Esophagus squamous epithelium (tissue), 5 donors: Measurements from ENCODE around the gene KLHL42. TPM values are rescaled to one million over a fixed set of nuclear protein-coding genes. Genes with fewer than 3 reads are reported as not detected.

Experiments
- DNase-seq: peaks from one replicate; lab custom pipeline; 2025; lab: John Stamatoyannopoulos, UW
- H3K27ac ChIP-seq, 4 donors: fragments of 200-600 bp; sonication (generic); one replicate each; pipeline ENCODE4 v1.5.1; 2016 to 2019; ENCODE audit warnings: mild to moderate bottlenecking in 1 of 4
- H3K27me3 ChIP-seq, 4 donors: fragments of 200-600 bp; sonication (generic); 1 replicate in 3 of 4; 2 replicates in 1 of 4; pipeline versions ENCODE4 v1.5.1 to v1.6.0; 2017 to 2021; ENCODE audit warnings: antibody characterized with exemption in 1 of 4
- H3K36me3 ChIP-seq, 3 donors: fragments of 200-600 bp; sonication (generic); one replicate each; pipeline ENCODE4 v1.5.1; 2016 to 2019
- H3K4me1 ChIP-seq, 3 donors: fragments of 200-600 bp; sonication (generic); one replicate each; pipeline ENCODE4 v1.5.1; 2017 to 2019
- H3K4me3 ChIP-seq, 4 donors: fragments of 200-600 bp; sonication (generic); 1 replicate in 3 of 4; 2 replicates in 1 of 4; pipeline ENCODE4 v1.5.1; 2016 to 2019; ENCODE audit warnings: mild to moderate bottlenecking in 2 of 4, moderate library complexity in 1 of 4
- H3K9me3 ChIP-seq, 3 donors: fragments of 200-600 bp; sonication (generic); one replicate each; pipeline ENCODE4 v1.5.1; 2016 to 2019
- POLR2A ChIP-seq, 4 donors: fragments of 450-650 bp; IDR thresholded peaks; one replicate each; pipeline ENCODE4 v1.6.1; 2017; ENCODE audit warnings: antibody characterized with exemption in 4 of 4, mild to moderate bottlenecking in 4 of 4, moderate library complexity in 3 of 4
- WGBS, 2 donors: methylation state at CpG; one replicate each; pipeline ENCODE4 v1.1.5; 2018; 5-methylcytosine and 5-hydroxymethylcytosine counted together
- intact Hi-C: fragments of 100-400 bp; cut with DNase I; formaldehyde crosslinking; loops from one replicate; pipeline ENCODE4 v1.15.0; 2022
- total RNA-seq, 4 donors: library from RNA; depleted of rRNA; stranded (reverse); fragments of >200 nt; gene quantifications; one replicate each; pipeline ENCODE4 v1.1.0, GENCODE V29; 2016
- TF ChIP-seq, protein P1 (sequence below), 6 experiments: fragments of 450-650 bp in 4 of 6; fragments of 200-600 bp in 2 of 6; sonication (generic) in 2 of 6; IDR thresholded peaks; one replicate each; pipeline ENCODE4 v1.5.1; 2016 to 2019; ENCODE audit warnings: antibody characterized with exemption in 6 of 6, mild to moderate bottlenecking in 4 of 6, moderate library complexity in 4 of 6
- donor health status: DM: yes; HTN: yes; CAD: no.

The KLHL42 gene
- total RNA-seq, 4 donors from 2014 or later, result 9.2 to 33.2 (median 11.3) TPM

DNA sequence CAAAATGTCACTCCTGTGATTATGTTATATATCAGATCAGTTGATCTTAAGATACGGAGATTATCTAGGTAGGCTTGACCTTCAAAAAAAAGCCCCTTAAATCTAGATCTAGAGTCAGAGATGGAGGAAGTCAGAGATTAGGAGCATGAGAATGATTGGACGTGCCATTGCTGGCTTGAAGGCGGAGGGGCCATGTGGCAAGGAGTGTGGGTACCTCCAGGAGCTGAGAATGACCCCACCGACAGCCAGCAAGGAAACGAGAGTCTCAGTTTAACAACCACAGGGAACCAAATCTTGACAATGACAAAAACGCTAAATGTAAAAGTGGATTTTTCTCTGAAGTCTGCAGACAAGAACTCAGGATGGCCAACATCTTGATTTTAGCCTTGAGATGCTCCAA, 32.5 kb downstream of the KLHL42 start:
- no peak for DNase-seq
- no peak overlapping the region for H3K27ac ChIP-seq
- no peak for TF ChIP-seq POLR2A (IDR thresholded peaks at IDR 0.05)
- TF ChIP-seq, protein P1, sequence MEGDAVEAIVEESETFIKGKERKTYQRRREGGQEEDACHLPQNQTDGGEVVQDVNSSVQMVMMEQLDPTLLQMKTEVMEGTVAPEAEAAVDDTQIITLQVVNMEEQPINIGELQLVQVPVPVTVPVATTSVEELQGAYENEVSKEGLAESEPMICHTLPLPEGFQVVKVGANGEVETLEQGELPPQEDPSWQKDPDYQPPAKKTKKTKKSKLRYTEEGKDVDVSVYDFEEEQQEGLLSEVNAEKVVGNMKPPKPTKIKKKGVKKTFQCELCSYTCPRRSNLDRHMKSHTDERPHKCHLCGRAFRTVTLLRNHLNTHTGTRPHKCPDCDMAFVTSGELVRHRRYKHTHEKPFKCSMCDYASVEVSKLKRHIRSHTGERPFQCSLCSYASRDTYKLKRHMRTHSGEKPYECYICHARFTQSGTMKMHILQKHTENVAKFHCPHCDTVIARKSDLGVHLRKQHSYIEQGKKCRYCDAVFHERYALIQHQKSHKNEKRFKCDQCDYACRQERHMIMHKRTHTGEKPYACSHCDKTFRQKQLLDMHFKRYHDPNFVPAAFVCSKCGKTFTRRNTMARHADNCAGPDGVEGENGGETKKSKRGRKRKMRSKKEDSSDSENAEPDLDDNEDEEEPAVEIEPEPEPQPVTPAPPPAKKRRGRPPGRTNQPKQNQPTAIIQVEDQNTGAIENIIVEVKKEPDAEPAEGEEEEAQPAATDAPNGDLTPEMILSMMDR (IDR thresholded peaks at IDR 0.05), result no peak
- 67 to 76% methylated on average over 6 of the region's 6 CpGs for WGBS, 2 donors
- intact Hi-C loops, result no loop called here
- H3K36me3 ChIP-seq, result no peaks in the 10 kb centered on the region
- H3K9me3 ChIP-seq, result no peaks in the 10 kb centered on the region
- peaks cover 0 to 6% (median 0%) of the 10 kb centered on the region in 4 donors for H3K27me3 ChIP-seq
- H3K4me3 ChIP-seq, result no peak overlapping the region
- H3K4me1 ChIP-seq, result no peaks in the 10 kb centered on the region

DNA sequence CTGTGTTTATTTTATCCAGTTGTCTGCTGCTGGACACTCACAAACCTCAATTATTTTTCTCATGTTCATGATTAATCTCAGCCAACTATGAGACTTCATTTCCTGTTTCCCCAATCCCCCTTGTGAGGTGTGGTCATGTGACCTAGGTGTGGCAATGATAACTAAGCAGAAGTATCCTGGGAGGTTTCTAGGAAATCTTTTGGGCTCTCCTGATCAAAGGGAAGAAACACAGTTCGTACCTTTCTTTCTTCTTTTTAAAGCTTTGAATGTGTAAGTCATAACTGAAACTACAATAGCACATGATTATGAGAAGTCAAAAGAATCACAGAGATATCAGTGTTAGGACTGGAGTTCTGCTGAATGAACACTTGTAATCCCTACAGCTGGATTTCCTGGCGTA, 34.4 kb downstream of the KLHL42 start:
- TF ChIP-seq, protein P1 (IDR thresholded peaks at IDR 0.05), result no peak
- no peak for TF ChIP-seq POLR2A (IDR thresholded peaks at IDR 0.05)
- intact Hi-C loops, result no loop called here
- Histone ChIP-seq H3K27me3 (peaks cover 0 to 6% (median 0%) of the 10 kb centered on the region in 4 donors), H3K9me3 (no peaks in the 10 kb centered on the region), H3K4me1 (no peaks in the 10 kb centered on the region), H3K27ac (no peak overlapping the region), H3K4me3 (no peak overlapping the region), H3K36me3 (no peaks in the 10 kb centered on the region)
- DNase-seq, result no peak
- 58 to 77% methylated on average over 2 of the region's 2 CpGs for WGBS, 2 donors

DNA sequence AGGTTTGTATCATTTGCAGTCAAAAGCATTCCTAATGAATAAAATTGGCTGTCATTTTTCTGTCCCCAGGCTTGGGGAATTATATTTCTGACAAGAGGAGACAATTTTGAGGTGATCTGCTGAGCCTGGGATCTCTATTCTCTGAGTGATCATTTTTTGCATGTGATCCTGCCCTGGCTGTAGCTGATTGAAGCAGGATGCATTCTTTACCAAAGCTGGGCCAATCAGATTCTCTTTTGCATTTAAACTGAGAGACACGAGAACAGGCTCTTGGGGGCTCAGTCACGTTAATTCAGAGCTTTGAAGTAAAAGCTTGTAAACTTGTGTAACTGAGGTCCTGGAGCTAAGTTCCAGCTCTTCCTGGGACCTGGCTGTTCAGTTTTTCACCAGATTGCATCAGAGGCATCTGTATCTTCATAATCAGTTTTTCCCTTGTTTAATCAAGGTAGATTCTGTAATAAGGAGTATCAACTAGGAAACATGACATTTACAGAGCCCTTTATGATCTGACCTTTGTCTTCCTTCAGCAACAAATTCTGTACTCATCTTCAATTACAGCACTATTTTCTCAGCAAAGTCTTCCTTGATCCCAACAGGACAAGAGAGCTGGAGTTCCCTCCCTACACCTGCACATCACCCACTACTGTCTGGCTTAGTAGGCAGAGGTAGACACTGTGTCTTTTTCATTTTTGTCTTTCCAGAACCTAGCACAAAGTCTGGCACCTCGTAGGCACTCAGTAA, 35.0 kb downstream of the KLHL42 start:
- intact Hi-C loops, result loop anchor here (5.0 kb wide), 1 partner anchor 83 kb away; no protein-coding TSS in a partner anchor
- WGBS, 2 donors, result 38 to 66% methylated on average over 3 of the region's 3 CpGs
- no peaks in the 10 kb centered on the region for H3K36me3 ChIP-seq
- TF ChIP-seq, protein P1 (IDR thresholded peaks at IDR 0.05), result no peak
- no peak for TF ChIP-seq POLR2A (IDR thresholded peaks at IDR 0.05)
- no peak overlapping the region for H3K4me3 ChIP-seq
- peaks cover 0 to 6% (median 0%) of the 10 kb centered on the region in 4 donors for H3K27me3 ChIP-seq
- H3K4me1 ChIP-seq, result no peaks in the 10 kb centered on the region
- DNase-seq, result no peak
- no peak overlapping the region for H3K27ac ChIP-seq
- H3K9me3 ChIP-seq, result no peaks in the 10 kb centered on the region

DNA sequence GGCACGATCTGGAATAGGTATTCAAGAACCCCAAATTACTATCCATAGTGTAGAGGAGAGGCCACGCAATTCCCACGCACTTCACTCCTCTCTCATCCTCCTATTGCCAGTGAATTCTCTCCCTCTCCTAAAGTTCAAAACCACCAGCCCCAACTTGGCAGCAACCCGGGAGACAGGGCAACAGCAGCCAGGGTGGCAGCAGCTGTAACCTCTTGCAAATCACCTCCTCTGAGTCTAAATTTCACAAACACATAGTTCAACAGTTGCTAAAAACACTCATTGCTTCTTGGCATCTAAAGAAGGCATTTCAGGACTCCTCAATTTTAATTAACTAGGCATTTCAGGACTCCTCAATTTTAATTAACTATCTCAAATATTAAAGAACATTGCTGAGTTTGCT, 37.7 kb downstream of the KLHL42 start:
- no peak for DNase-seq
- WGBS, 2 donors, result 69 to 76% methylated on average over 4 of the region's 4 CpGs
- H3K36me3 ChIP-seq, result no peaks in the 10 kb centered on the region
- H3K4me3 ChIP-seq, result no peak overlapping the region
- no peak overlapping the region for H3K27ac ChIP-seq
- intact Hi-C loops, result loop anchor here (5.0 kb wide), 1 partner anchor 85 kb away; no protein-coding TSS in a partner anchor
- H3K4me1 ChIP-seq, result peaks cover 0 to 15% (median 0%) of the 10 kb centered on the region in 3 donors
- no peak for TF ChIP-seq POLR2A (IDR thresholded peaks at IDR 0.05)
- TF ChIP-seq, protein P1 (IDR thresholded peaks at IDR 0.05), result no peak
- H3K9me3 ChIP-seq, result no peaks in the 10 kb centered on the region
- H3K27me3 ChIP-seq, result no peaks in the 10 kb centered on the region

DNA sequence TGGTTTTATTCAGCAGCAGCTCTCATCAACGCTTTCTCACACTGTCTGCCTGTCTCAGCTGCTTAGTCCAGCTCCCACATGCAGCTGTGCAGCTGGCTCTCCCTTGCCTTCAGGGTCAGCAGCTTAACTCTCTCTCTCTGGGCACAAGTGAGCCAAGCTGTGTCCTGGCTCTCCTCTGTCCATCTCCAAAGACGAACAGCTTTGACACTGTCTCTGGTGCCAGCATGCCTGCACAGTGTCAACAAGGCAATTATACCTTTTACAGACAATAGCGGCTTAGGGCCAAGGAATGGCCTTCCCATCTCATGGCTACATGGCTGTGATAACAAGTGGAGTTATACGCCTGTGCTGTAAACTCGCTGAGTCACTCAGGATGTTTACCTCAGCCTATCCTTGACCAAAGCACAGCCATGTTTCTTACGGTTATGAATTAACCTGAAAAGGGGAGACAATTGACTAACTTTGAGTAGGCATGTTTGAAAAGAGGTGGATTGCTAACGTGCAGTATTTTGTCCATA, 38.4 kb downstream of the KLHL42 start:
- Histone ChIP-seq H3K27me3 (no peaks in the 10 kb centered on the region), H3K36me3 (no peaks in the 10 kb centered on the region), H3K27ac (no peak overlapping the region), H3K4me3 (no peak overlapping the region), H3K4me1 (peaks cover 0 to 15% (median 0%) of the 10 kb centered on the region in 3 donors), H3K9me3 (no peaks in the 10 kb centered on the region)
- TF ChIP-seq POLR2A (IDR thresholded peaks at IDR 0.05), result no peak
- TF ChIP-seq, protein P1 (IDR thresholded peaks at IDR 0.05), result no peak
- intact Hi-C loops, result loop anchor here (5.0 kb wide), 1 partner anchor 86 kb away; no protein-coding TSS in a partner anchor
- no peak for DNase-seq
- WGBS, 2 donors, result 62 to 74% methylated on average over 7 of the region's 7 CpGs
